ENCODE data around the gene OLA1.

Gene OLA1

DNA sequence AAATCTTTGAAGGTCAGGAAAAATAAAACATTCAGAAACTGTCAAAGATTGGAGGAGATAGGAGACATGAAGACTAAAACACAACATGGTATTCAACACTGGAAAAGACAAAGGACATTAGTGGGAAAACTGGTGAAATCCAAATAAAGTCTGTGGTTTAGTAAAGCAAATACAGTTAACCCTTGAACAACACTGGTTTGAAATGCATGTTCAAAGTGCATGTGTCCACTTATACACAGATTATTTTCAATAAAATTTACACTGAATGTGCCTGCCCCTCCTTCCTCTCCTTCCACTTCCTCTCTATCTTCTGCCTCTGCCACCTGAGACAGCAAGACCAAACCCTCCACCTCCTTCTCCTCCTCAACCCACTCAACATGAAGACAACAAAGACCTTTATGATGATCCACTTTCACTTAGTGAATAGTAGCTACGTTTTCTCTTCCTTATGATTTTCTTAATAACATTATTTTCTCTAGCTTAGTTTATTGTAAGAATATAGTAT, 14.5 kb downstream of the OLA1 start:
- DNase-seq (ENCODE audit: extremely low read depth, low read depth), result no peak
- no peak overlapping the region for H3K4me3 ChIP-seq (replicated peaks; ENCODE audit: low read depth, low read length)
- no peak for TF ChIP-seq CTCF (IDR thresholded peaks at IDR 0.05; ENCODE audit: low read depth, low read length, missing control alignments)

DNA sequence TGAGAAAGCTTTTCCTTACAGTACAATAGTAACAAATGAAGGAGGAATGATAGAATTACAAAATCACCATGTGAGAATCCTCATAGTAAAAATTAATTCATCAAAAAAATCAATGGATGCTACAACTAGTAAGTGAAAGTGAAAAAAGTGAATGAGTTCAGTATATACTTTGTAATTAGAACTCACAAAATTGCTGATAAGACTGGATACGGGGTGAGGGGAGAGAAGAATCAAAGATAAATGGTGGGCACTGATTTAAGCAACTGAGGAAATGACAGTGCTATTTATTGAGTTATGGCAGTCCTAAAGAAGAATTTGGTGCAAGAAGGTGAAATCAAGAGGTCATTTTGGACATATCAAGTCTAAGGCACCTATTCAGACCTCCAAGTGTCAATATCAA, 20.6 kb downstream of the OLA1 start:
- TF ChIP-seq CTCF (IDR thresholded peaks at IDR 0.05; ENCODE audit: low read depth, low read length, missing control alignments), result no peak
- no peak for DNase-seq (ENCODE audit: extremely low read depth, low read depth)

DNA sequence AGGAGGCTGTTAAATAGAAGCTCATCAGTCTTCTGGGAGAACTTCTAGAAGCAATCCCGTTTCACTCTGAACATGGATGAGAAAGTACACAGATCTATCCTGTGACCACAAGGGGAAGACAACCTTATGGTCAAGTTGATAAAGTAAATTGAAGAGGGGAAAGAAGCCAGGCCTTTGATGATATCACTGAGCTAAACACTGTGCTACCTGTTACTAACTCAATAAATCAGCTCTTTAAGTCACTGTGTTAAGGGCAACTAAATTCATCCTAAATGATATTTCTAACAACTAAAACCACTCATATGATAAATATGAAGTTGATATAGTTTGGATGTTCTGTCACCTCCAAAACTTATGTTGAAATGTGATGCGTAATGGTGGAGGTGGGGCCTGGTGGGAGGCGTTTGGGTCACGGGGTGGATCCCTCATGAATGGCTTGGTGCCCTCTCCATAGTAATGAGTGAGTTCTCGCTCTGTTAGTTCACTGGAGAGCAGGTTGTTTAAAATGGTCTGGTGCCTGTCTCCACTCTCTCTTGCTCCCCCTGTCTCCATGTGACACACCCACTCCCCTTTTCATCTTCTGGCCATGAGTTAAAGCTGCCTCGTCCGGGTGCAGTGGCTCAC, 23.6 kb downstream of the OLA1 start:
- DNase-seq (ENCODE audit: extremely low read depth, low read depth), result no peak
- TF ChIP-seq CTCF (IDR thresholded peaks at IDR 0.05; ENCODE audit: low read depth, low read length, missing control alignments), result no peak
- no peak overlapping the region for H3K4me3 ChIP-seq (replicated peaks; ENCODE audit: low read depth, low read length)

More for the DNA sequence above, 20.6 kb downstream of the OLA1 start:
- H3K4me3 ChIP-seq (replicated peaks; ENCODE audit: low read depth, low read length), result no peak overlapping the region

DNA sequence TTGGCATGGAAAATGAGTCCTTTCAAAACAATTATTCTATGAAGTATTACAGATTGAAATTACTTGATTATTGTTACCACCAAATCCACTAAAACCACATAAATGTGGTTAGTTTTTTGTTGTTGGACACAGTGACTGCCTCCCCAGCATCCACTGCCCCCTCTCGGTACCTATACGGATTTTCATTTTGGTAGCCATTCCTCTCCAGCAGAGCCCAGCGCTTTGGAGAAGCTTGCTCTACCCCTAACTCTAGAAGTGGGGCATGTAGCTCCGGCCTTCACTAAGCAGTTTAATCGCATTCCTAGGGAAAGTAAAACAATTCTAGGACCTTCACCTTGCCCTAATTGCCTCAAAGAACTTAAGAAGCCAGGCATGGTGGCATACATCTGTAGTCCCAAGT, 24.2 kb downstream of the OLA1 start:
- no peak for TF ChIP-seq CTCF (IDR thresholded peaks at IDR 0.05; ENCODE audit: low read depth, low read length, missing control alignments)
- DNase-seq (ENCODE audit: extremely low read depth, low read depth), result no peak
- no peak overlapping the region for H3K4me3 ChIP-seq (replicated peaks; ENCODE audit: low read depth, low read length)

DNA sequence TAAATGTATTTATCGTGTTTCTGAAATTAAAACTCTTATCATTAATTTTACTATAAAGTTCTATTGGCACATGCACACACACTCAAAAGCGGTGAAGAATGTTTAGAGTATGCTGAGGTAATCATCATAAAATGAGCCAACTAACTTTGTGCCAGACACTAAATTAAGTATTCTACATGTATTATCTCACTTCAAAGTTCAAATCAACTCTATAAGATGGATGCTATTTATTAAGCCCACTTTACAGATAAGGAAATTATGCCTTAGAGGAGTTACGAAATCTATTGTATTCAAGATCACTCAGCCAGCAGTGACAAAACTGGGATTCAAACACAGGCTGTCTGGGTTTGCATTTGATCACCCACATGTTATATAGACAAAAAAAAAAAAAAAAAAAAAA, 24.9 kb downstream of the OLA1 start:
- TF ChIP-seq CTCF (IDR thresholded peaks at IDR 0.05; ENCODE audit: low read depth, low read length, missing control alignments), result no peak
- DNase-seq (ENCODE audit: extremely low read depth, low read depth), result no peak
- no peak overlapping the region for H3K4me3 ChIP-seq (replicated peaks; ENCODE audit: low read depth, low read length)

- no peak for DNase-seq (ENCODE audit: extremely low read depth, low read depth)
- H3K4me3 ChIP-seq (replicated peaks; ENCODE audit: low read depth, low read length), result no peak overlapping the region
- TF ChIP-seq CTCF (IDR thresholded peaks at IDR 0.05; ENCODE audit: low read depth, low read length, missing control alignments), result no peak
Observed at GRCh38 chr2:174222154-174222553, 26.2 kb downstream of the OLA1 start.

GRCh38 chr2:174219321-174219720, 29.0 kb downstream of the OLA1 start:
- H3K4me3 ChIP-seq (replicated peaks; ENCODE audit: low read depth, low read length), result no peak overlapping the region
- no peak for TF ChIP-seq CTCF (IDR thresholded peaks at IDR 0.05; ENCODE audit: low read depth, low read length, missing control alignments)
- no peak for DNase-seq (ENCODE audit: extremely low read depth, low read depth)
